GM18508 (cell line): ENCODE results near the gene QSOX1.
"Not testable (repeated sequence)": the region's sequence is repeated elsewhere in the genome, so short reads cannot be mapped to it uniquely, and the experiment has no call there.

Source experiments
- ATAC-seq: cut with Tn5 transposase; IDR thresholded peaks from one replicate; pipeline ENCODE4 v1.9.1; 2021; ENCODE audit warnings: moderate number of reproducible peaks; ENCODE audit not compliant: insufficient read depth, unreplicated experiment

QSOX1 gene

GRCh38 chr1:180154325-180155181 is at the start of gene QSOX1:
Gene QSOX1 (plus strand): TSS chr1:180154869. CDS start chr1:180154908, 39 bp downstream.
- ATAC-seq, result peak; percentile 70

GRCh38 chr1:180112091-180112490 is 42.6 kb upstream of the QSOX1 start:
- no peak for ATAC-seq

DNA sequence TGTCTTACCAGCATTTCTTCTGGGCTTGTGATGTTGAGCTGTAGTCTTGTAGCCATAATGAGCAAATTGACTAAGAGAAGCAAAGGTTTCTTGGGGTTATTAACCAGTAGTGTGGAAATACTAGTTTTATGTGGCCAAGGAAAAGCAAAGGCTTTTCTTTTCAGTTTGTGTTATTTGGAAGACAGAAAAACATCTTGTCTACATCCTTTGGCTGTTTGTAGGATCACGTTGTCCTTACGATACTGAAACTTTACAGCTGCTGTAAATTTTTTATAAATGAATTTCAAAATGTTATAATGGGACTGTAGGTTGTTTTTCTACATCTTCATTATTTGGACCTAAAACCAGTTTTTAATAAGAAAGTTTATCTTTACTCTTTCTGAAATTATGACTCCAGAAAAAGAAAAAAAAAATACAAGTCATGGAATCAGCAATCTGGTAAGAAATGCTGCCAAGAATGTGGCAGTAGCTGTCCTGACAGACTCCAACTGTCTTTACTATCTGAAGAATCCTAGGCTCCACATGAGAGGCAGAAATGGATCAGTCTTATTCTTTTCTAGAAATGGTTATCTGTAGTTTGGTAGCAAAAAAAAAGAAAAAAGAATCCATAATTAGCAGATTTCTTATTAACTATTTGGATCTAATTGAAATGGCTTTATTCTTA is 41.6 kb upstream of the QSOX1 start:
- ATAC-seq, result no peak

DNA sequence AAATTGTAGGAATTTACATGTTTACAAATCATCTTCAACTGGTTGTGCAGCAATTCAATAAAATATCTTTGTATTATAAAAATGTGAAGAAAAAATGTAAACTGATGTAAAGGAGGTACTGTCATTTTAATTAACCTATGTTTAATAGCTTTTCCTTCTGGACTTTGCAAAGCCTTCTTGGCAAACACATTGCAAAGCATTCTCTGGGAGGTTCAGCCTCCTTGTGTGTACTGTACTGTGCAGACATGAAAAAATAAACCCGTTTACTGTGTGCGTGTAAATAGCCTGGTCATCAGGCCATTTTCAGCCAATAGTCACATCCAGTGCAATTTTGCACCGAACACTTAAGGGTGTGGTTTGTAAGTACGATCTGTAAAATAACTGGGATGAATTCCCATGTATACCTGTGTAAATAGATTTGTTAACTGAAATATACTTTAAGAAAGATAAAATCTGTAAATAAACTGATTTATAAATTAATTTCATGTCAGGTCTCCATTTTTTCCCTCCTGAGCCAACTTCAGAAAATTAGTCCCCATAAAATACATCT is 40.2 kb upstream of the QSOX1 start:
- ATAC-seq, result no peak

DNA sequence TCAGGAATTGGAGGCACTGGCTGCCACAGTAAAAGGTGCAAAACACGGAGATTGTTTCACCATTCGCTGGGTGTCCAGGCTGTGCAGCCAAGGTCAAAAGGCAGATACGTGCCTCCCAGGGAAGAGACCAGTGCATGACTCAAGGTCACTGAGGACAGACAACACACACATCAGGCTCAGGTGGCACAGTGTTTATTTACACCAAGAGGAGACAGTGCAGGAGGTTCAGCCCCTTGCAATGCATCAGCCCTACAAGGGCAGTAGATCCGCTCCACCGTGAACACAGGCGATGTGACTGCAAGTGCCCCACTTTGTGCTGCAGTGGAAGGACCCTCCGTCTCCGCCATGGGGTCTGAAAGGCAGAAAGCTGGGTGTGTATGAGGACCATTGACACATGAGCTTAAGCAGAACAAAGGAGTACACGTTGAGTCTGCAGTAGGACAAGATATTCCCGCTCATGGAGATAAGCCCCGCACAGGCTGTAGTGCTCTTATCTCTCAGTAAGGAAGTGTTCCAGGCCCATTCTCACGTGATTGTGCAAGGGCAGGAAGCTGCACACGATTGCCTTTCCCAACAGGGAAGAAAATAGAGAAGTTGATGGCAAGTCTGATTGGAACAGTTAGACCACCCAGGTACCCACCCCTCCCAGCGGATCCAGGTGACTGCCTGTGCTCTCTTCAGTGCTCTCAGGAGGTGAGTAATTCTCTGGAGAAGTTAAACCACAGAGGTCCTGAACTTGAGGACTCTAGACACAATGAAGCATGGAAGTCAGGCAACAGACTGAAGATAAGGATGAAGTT is 37.5 kb upstream of the QSOX1 start:
- no peak for ATAC-seq

DNA sequence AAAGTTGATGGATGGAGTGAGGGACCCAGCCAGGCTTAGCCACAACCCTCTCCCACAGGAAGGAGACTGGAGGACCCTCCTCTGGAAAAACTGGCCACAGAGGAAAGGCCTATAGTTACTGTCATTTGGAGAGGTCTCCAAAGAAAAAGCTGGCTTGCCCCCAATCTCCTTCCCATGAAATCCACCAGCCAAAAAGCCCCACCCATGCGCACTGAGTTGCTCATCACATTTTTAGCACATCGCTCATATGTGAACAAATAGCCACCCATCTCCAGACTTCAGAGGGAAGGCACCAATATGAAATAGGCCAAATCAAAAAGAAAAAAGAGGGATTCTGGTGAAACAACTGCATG is 36.9 kb upstream of the QSOX1 start:
- no peak for ATAC-seq

DNA sequence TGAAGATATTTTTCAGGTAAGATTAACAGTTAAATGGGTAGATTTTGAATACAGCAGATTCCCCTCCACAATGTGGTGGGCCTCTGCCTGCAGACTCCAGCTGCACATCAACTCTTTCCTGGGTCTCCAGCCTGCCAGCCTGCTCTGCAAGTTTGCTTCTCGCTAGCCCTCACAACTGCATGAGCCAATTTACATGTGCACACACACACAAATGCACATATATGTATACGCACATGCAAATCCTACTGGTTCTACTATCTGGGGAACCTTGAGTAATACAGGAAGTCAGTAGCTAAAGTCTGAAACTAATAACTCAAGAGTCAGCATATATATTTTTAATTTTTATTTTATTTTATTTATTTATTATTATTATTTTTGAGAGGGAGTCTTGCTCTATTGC is 34.8 kb upstream of the QSOX1 start:
- no peak for ATAC-seq

DNA sequence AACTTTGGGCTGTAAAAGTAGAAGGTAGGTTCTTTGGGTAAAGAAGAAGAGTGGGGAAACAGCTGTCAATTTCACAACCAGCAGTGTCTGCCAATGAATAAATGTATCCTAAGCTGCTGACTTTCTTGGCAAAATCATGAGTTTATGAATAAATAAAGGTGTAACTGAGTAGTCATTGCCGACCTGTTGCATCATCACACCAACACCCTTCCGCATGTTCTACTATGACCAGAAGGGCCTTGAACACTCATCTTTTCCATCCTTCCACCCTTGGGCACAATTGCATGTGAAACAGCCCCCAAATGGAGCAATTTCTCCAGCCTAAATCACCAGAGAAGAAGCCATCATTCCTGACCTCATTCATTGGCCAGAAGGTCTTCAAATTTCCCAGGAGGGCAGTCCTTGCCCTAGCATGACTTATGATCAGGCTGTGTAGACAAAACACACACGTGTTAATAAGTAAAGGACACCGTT is 31.2 kb upstream of the QSOX1 start:
- ATAC-seq, result no peak

DNA sequence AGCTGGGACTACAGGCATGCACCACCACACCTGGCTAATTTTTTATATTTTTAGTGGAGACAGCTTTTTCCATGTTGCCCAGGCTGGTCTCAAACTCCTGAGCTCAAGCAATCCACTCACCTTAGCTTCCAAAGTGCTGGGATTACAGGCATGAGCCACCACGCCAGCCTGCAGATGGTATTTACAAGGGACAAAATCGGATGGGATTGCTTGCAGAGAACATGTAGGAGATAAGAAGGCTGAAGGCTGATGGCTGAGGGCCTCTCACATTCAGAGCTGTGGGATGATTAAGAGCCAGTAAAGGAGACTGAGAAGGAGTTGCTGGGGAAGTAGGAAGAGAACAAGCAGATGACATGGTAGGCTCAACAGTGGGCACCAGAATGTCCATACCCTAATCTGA is 24.0 kb upstream of the QSOX1 start:
- no peak for ATAC-seq

GRCh38 chr1:180131510-180131909 is 23.2 kb upstream of the QSOX1 start:
- ATAC-seq, result no peak

DNA sequence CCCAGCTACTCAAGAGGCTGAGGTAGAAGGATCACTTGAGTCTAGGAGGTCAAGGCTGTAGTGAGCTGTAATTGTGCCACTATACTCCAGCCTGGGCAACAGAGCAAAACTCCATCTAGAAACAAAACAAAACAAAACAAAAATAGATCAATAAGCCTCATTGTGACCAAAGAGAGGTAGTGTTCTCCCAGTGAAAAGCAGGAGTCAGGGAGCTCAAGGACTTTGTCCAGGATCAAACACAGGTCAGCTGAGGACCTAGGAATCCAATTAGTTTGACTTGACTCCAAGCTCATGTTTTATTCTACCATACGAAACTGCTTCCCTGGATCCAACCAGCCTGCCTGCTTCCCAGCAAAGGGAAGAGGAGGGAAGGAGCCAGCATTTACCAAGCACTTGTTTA is 21.5 kb upstream of the QSOX1 start:
- ATAC-seq, result no peak

GRCh38 chr1:180133688-180134087 is 21.0 kb upstream of the QSOX1 start:
- ATAC-seq, result not testable (repeated sequence)

GRCh38 chr1:180135535-180135934 is 19.1 kb upstream of the QSOX1 start:
- ATAC-seq, result no peak

GRCh38 chr1:180136331-180136967 is 18.2 kb upstream of the QSOX1 start:
- ATAC-seq, result no peak

- no peak for ATAC-seq
Measured at GRCh38 chr1:180136968-180137356, 17.7 kb upstream of the QSOX1 start.

DNA sequence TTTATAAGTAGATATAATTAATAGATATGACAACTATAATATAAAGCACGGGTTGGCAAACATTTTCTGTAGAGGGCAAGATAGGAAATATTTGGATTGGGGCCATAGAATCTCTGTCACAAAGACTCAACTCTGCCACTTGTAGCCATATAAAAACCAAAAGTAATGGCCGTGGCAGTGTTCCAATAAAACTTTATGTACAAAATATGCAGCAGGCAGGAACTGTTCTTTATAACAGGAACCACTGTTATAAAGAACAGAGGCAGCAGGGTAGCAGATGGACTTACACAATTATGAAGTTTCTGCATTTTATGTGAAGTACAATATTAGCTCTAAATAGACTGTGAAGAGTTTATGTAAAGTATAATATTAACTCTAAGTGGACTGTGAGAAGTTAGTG is 16.9 kb upstream of the QSOX1 start:
- no peak for ATAC-seq

- no peak for ATAC-seq
Measured at GRCh38 chr1:180141381-180141934, 13.2 kb upstream of the QSOX1 start.

GRCh38 chr1:180143359-180143758 is 11.3 kb upstream of the QSOX1 start:
- no peak for ATAC-seq

DNA sequence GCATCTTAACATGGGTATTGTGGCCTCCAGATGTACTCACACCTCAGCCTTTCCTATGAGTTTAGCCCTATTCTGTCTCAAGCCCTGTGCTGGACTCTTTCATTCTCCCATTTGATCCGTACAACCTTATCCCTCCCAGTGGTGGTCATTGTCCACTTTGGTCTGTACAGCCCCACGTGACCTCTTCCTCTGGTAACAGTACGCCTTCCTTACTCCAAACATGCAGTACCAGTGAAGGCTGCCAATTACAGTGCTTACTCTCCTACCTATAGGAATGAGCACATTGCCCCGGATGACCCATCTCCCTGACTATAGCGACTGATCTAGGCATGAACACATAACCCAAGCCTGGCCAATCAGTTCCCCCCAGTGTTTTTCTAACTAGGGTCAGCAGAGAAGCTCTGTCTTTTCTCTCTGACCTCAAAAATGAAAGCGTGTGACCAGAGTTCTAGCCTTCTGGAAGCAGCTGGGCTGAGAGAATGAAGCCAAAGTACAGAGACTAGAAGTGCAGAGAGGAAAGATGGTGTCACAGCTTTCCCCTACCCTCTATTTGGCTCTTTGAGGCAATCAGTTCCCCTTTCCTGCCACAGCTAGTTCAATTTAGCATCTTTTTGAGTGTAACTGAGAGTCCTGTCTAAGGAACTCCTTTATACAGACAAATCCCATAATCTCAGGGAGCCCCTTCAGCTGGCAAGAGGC is 9.9 kb upstream of the QSOX1 start:
- ATAC-seq, result no peak
